OCI-LY3 (cell line): ENCODE data around the gene FIG4.

Experiments
- CTCF ChIP-seq: fragments of 200-600, 300-600 bp; sonication (generic); IDR thresholded peaks from 2 replicates; pipeline ENCODE4 v1.5.1; 2014; ENCODE audit warnings: antibody characterized with exemption, low read length, low read depth
- EZH2phosphoT487 ChIP-seq: fragments of 200-600 bp; shearing (Covaris generic); IDR thresholded peaks from 2 replicates; pipeline ENCODE4 v1.6.1; 2018; ENCODE audit warnings: antibody characterized with exemption, mixed run types, low read depth

GRCh38 chr6:109840796-109841195 lies 149.7 kb downstream of the FIG4 start:
- no peak for TF ChIP-seq CTCF
- no peak for TF ChIP-seq EZH2phosphoT487
